NCI-H2081 treated with DMSO at 0.1 percent for 48 hours (cell line): ENCODE measurements around the gene MAPK10.
"Not testable (repeated sequence)": the region's sequence is repeated elsewhere in the genome, so short reads cannot be mapped to it uniquely, and the experiment has no call there.

ENCODE experiments used
- DNase-seq: peaks from one replicate; lab custom pipeline; 2025; lab: John Stamatoyannopoulos, UW

MAPK10 gene

GRCh38 chr4:86034616-86035015, 325.2 kb downstream of the MAPK10 start:
- DNase-seq, result no peak

- no peak for DNase-seq
Measured at GRCh38 chr4:86033171-86033570, 326.7 kb downstream of the MAPK10 start.

- no peak for DNase-seq
Measured at GRCh38 chr4:86032476-86033022, 327.3 kb downstream of the MAPK10 start.

- DNase-seq, result no peak
Measured at GRCh38 chr4:86031927-86032326, 327.9 kb downstream of the MAPK10 start.

- DNase-seq, result no peak
Measured at GRCh38 chr4:86026720-86027119, 333.1 kb downstream of the MAPK10 start.

GRCh38 chr4:86021671-86022070, 338.2 kb downstream of the MAPK10 start:
- DNase-seq, result not testable (repeated sequence)

- no peak for DNase-seq
Measured at GRCh38 chr4:86019906-86020305, 339.9 kb downstream of the MAPK10 start.

GRCh38 chr4:86019362-86019761, 340.5 kb downstream of the MAPK10 start:
- no peak for DNase-seq

GRCh38 chr4:86015412-86016350, 344.2 kb downstream of the MAPK10 start:
- DNase-seq, result no peak

GRCh38 chr4:86014599-86014998, 345.3 kb downstream of the MAPK10 start:
- DNase-seq, result no peak

GRCh38 chr4:86013621-86014020, 346.2 kb downstream of the MAPK10 start:
- DNase-seq, result no peak

GRCh38 chr4:86011117-86011516, 348.7 kb downstream of the MAPK10 start:
- DNase-seq, result no peak

GRCh38 chr4:86007042-86007441, 352.8 kb downstream of the MAPK10 start:
- no peak for DNase-seq

- no peak for DNase-seq
Measured at GRCh38 chr4:86006057-86006456, 353.8 kb downstream of the MAPK10 start.

- no peak for DNase-seq
Measured at GRCh38 chr4:86004030-86004429, 355.8 kb downstream of the MAPK10 start.

- no peak for DNase-seq
Measured at GRCh38 chr4:86001591-86001990, 358.3 kb downstream of the MAPK10 start.

GRCh38 chr4:85995361-85995760, 364.5 kb downstream of the MAPK10 start:
- no peak for DNase-seq

GRCh38 chr4:85994576-85994975, 365.3 kb downstream of the MAPK10 start:
- no peak for DNase-seq

- no peak for DNase-seq
Measured at GRCh38 chr4:85993641-85994040, 366.2 kb downstream of the MAPK10 start.

GRCh38 chr4:85986266-85986665, 373.6 kb downstream of the MAPK10 start:
- no peak for DNase-seq

- no peak for DNase-seq
Measured at GRCh38 chr4:85979276-85979675, 380.6 kb downstream of the MAPK10 start.

- no peak for DNase-seq
Measured at GRCh38 chr4:85970535-85970934, 389.3 kb downstream of the MAPK10 start.
